Measurements from ENCODE around the gene SAP30BP. TPM values are rescaled to one million over a fixed set of nuclear protein-coding genes. Genes with fewer than 3 reads are reported as not detected.

The SAP30BP gene
- total RNA-seq, 1 experiment from 2014 or later, result 149 TPM

DNA sequence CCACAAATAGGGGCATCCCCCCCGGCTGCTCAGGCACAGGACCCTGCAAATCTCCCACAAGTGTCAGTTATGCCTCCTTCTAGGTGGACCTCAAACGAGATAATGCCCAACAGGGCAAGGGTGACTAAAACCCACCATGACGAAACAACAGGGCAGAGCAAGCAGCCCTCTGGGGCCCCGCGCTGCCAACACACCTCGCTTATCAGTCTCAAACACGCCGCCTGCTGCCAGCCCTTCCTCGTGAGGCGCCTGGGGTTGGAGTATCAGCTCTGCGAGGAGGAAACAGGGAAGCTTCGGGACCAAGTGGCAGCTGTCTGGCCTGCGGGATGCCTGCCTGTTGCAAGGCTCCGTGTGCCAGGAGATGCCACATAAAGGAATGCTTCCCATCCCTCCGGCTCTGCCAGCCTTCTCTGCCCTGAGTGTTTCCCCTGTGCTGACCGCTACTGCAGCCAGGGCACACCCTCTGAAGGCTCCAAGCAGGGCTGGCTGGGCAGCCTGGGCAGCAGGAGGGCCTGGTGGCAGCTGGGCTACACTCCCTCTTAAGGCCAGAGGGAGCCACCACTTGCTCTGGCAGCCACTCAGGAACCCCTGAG, 31.4 kb upstream of the SAP30BP start (continued):
- TF ChIP-seq SIN3A (IDR thresholded peaks at IDR 0.05; ENCODE audit: low read depth) (no peak), SP1 (IDR thresholded peaks at IDR 0.05; ENCODE audit: low read depth) (no peak), TCF7L2 (IDR thresholded peaks at IDR 0.05; ENCODE audit: borderline replicate concordance, extremely low read depth, insufficient read depth, insufficient read length) (no peak), EZH2 (IDR thresholded peaks at IDR 0.05) (no peak), SRF (IDR thresholded peaks at IDR 0.05; ENCODE audit: low read depth) (no peak)
- TF ChIP-seq, protein P1, sequence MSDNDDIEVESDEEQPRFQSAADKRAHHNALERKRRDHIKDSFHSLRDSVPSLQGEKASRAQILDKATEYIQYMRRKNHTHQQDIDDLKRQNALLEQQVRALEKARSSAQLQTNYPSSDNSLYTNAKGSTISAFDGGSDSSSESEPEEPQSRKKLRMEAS (IDR thresholded peaks at IDR 0.05), result no peak
- TF ChIP-seq, protein P2, sequence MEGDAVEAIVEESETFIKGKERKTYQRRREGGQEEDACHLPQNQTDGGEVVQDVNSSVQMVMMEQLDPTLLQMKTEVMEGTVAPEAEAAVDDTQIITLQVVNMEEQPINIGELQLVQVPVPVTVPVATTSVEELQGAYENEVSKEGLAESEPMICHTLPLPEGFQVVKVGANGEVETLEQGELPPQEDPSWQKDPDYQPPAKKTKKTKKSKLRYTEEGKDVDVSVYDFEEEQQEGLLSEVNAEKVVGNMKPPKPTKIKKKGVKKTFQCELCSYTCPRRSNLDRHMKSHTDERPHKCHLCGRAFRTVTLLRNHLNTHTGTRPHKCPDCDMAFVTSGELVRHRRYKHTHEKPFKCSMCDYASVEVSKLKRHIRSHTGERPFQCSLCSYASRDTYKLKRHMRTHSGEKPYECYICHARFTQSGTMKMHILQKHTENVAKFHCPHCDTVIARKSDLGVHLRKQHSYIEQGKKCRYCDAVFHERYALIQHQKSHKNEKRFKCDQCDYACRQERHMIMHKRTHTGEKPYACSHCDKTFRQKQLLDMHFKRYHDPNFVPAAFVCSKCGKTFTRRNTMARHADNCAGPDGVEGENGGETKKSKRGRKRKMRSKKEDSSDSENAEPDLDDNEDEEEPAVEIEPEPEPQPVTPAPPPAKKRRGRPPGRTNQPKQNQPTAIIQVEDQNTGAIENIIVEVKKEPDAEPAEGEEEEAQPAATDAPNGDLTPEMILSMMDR (IDR thresholded peaks at IDR 0.05 in 2 of 3, conservative IDR thresholded peaks at IDR 0.05 in 1 of 3; ENCODE audit: borderline replicate concordance in 1 of 3, insufficient read depth in 1 of 3, low read depth in 2 of 3, low read length in 2 of 3), result no peak
- TF ChIP-seq, protein P3, sequence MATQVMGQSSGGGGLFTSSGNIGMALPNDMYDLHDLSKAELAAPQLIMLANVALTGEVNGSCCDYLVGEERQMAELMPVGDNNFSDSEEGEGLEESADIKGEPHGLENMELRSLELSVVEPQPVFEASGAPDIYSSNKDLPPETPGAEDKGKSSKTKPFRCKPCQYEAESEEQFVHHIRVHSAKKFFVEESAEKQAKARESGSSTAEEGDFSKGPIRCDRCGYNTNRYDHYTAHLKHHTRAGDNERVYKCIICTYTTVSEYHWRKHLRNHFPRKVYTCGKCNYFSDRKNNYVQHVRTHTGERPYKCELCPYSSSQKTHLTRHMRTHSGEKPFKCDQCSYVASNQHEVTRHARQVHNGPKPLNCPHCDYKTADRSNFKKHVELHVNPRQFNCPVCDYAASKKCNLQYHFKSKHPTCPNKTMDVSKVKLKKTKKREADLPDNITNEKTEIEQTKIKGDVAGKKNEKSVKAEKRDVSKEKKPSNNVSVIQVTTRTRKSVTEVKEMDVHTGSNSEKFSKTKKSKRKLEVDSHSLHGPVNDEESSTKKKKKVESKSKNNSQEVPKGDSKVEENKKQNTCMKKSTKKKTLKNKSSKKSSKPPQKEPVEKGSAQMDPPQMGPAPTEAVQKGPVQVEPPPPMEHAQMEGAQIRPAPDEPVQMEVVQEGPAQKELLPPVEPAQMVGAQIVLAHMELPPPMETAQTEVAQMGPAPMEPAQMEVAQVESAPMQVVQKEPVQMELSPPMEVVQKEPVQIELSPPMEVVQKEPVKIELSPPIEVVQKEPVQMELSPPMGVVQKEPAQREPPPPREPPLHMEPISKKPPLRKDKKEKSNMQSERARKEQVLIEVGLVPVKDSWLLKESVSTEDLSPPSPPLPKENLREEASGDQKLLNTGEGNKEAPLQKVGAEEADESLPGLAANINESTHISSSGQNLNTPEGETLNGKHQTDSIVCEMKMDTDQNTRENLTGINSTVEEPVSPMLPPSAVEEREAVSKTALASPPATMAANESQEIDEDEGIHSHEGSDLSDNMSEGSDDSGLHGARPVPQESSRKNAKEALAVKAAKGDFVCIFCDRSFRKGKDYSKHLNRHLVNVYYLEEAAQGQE (IDR thresholded peaks at IDR 0.05; ENCODE audit: low read depth), result no peak
